ENCODE data around the gene PIP4K2A. TPM values are rescaled to one million over a fixed set of nuclear protein-coding genes. Genes with fewer than 3 reads are reported as not detected.

PIP4K2A gene
- total and polyA plus RNA-seq, 2 experiments from 2014 or later: 16.5 to 31.1 TPM

DNA sequence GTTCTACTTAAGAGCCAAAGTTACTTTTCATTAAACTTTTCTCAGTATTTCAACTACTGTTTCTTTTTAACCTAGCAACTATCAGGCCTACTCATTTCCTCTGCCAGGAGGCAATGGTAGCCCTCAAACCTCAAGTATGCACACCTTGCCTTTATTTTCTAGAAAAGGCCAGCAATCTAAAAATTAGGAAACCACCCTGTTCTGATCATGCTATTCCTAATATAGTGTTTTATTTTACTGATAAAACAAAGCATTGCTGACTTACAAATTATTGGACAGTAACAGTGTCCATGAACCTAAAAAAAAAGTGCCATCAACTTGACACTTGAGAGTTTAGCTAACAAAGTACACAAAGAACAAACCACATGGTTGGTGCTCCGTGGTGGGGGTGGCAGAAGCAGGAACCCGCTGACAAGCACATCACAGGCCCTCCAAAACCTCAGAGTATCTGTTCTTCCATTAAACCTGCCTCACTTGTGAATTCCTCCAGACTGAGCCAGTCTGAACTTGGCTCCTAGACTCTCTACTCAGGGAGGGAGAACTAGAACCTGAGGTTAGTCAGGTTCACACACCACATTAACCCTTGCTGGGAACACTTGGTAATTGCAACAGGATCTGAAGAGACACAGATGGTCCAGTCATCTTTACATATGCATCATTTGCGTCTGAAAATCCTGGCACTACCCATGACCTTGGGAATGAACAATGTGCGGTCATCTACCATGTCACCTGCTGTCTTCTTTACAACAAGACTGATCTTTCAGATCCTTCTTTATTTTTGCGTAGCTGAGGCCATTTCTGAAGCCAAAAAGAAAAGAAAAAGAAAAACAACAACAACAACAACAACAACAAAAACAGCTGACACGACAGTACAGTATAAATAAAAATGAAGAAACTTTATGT, 31.9 kb downstream of the PIP4K2A start:
- Histone ChIP-seq H2AFZ (no peak overlapping the region), H3K27me3 (no peaks in the 10 kb centered on the region), H3K9me2 (replicated peaks; ENCODE audit: insufficient read depth) (no peaks in the 10 kb centered on the region), H3K4me1 (ENCODE audit: insufficient read depth) (peaks cover 24% of the 10 kb centered on the region), H4K20me1 (ENCODE audit: insufficient read depth, poor library complexity, severe bottlenecking) (no peaks in the 10 kb centered on the region), H3K9me3 (ENCODE audit: low read depth) (no peaks in the 10 kb centered on the region), H3K79me2 (peaks cover 72% of the 10 kb centered on the region), H3K4me3 (no peak overlapping the region), H3K4me2 (peak overlapping the region; percentile 57), H3K36me3 (replicated peaks; ENCODE audit: insufficient read depth, low read depth) (no peaks in the 10 kb centered on the region), H3K27ac (peak overlapping the region; percentile 26)
- TF ChIP-seq, protein P1, sequence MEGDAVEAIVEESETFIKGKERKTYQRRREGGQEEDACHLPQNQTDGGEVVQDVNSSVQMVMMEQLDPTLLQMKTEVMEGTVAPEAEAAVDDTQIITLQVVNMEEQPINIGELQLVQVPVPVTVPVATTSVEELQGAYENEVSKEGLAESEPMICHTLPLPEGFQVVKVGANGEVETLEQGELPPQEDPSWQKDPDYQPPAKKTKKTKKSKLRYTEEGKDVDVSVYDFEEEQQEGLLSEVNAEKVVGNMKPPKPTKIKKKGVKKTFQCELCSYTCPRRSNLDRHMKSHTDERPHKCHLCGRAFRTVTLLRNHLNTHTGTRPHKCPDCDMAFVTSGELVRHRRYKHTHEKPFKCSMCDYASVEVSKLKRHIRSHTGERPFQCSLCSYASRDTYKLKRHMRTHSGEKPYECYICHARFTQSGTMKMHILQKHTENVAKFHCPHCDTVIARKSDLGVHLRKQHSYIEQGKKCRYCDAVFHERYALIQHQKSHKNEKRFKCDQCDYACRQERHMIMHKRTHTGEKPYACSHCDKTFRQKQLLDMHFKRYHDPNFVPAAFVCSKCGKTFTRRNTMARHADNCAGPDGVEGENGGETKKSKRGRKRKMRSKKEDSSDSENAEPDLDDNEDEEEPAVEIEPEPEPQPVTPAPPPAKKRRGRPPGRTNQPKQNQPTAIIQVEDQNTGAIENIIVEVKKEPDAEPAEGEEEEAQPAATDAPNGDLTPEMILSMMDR (IDR thresholded peaks at IDR 0.05; ENCODE audit: poor library complexity): no peak
- no peak for TF ChIP-seq EZH2 (IDR thresholded peaks at IDR 0.05; ENCODE audit: borderline replicate concordance)
- 78% methylated on average over 6 of the region's 6 CpGs for WGBS (ENCODE audit: low lambda C conversion rate, missing lambda C conversion rate)
- no peak for DNase-seq (ENCODE audit: low spot score)

DNA sequence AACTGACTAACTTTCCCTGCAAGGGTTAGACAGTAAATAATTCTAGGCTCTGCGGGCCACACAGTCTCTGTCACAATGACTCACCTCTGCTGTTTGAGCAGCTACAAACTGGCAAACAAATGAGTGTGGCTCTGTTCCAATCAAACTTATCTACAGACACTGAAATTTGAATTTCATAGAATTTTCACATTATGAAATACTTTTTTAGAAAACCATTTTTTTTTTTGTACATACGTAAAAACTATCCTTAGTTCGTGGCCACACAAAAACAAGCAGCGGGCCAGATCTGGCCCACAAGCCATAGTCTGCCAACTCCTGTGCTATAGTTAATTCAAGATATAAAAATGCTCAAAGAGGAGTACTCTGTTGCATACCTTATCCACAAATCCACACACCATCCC, 32.6 kb downstream of the PIP4K2A start:
- 79% methylated on average over 4 of the region's 4 CpGs for WGBS (ENCODE audit: low lambda C conversion rate, missing lambda C conversion rate)
- Histone ChIP-seq H3K9me2 (replicated peaks; ENCODE audit: insufficient read depth) (no peaks in the 10 kb centered on the region), H2AFZ (no peak overlapping the region), H3K27me3 (no peaks in the 10 kb centered on the region), H3K4me1 (ENCODE audit: insufficient read depth) (peaks cover 24% of the 10 kb centered on the region), H3K4me3 (no peak overlapping the region), H4K20me1 (ENCODE audit: insufficient read depth, poor library complexity, severe bottlenecking) (no peaks in the 10 kb centered on the region), H3K79me2 (peaks cover 71% of the 10 kb centered on the region), H3K36me3 (replicated peaks; ENCODE audit: insufficient read depth, low read depth) (no peaks in the 10 kb centered on the region), H3K4me2 (no peak overlapping the region), H3K27ac (peak overlapping the region; percentile 26), H3K9me3 (ENCODE audit: low read depth) (no peaks in the 10 kb centered on the region)
- peak; percentile 48 for DNase-seq (ENCODE audit: low spot score)
- TF ChIP-seq, protein P1 (IDR thresholded peaks at IDR 0.05; ENCODE audit: poor library complexity): no peak

DNA sequence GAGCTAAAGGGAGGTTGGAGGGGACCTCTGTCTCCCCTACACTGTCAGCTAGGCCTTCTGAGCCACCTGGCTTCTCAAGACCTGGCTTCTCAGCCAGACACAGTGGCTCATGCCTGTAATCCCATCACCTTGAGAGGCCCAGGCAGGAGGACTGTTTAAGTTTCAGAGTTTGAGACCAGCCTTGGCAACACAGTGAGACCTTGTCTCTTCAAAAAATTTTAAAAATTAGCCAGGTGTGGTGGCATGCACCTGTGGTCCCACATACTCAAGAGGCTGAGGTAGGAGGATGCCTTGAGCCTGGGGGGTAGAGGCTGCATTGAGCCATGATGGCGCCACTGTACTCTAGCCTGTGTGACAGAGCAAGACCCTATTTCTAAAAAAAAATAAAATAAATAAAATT, 33.1 kb downstream of the PIP4K2A start:
- Histone ChIP-seq H4K20me1 (ENCODE audit: insufficient read depth, poor library complexity, severe bottlenecking) (no peaks in the 10 kb centered on the region), H3K9me2 (replicated peaks; ENCODE audit: insufficient read depth) (no peaks in the 10 kb centered on the region), H3K79me2 (peaks cover 66% of the 10 kb centered on the region), H3K27me3 (no peaks in the 10 kb centered on the region), H3K4me1 (ENCODE audit: insufficient read depth) (peaks cover 24% of the 10 kb centered on the region), H3K27ac (peak overlapping the region; percentile 7), H3K9me3 (ENCODE audit: low read depth) (no peaks in the 10 kb centered on the region), H3K36me3 (replicated peaks; ENCODE audit: insufficient read depth, low read depth) (no peaks in the 10 kb centered on the region), H3K4me3 (no peak overlapping the region), H3K4me2 (no peak overlapping the region), H2AFZ (no peak overlapping the region)
- WGBS (ENCODE audit: low lambda C conversion rate, missing lambda C conversion rate): 100% methylated on average over 1 of the region's 1 CpG
- TF ChIP-seq, protein P1 (IDR thresholded peaks at IDR 0.05; ENCODE audit: poor library complexity): no peak
- TF ChIP-seq EZH2phosphoT487 (IDR thresholded peaks at IDR 0.05; ENCODE audit: low read depth, severe bottlenecking, unreplicated experiment) (no peak), EZH2 (IDR thresholded peaks at IDR 0.05; ENCODE audit: borderline replicate concordance) (no peak)
- no peak for DNase-seq (ENCODE audit: low spot score)
